NCI-H82 treated with DMSO at 0.1 percent for 48 hours (cell line): ENCODE measurements around the gene PRPS1.
"Not testable (repeated sequence)": the region's sequence is repeated elsewhere in the genome, so short reads cannot be mapped to it uniquely, and the experiment has no call there.

Experiments used
- DNase-seq: peaks from one replicate; lab custom pipeline; 2025; ENCODE audit not compliant: unreplicated experiment; lab: John Stamatoyannopoulos, UW

The PRPS1 gene

GRCh38 chrX:107629540-107629909, 1.2 kb downstream of the PRPS1 start:
- DNase-seq, result peak; percentile 12

- DNase-seq, result no peak
Measured at GRCh38 chrX:107630031-107630689, 1.9 kb downstream of the PRPS1 start.

- DNase-seq, result no peak
Measured at GRCh38 chrX:107632346-107632745, 4.0 kb downstream of the PRPS1 start.

- no peak for DNase-seq
Measured at GRCh38 chrX:107646735-107647134, 18.4 kb downstream of the PRPS1 start.

- DNase-seq, result no peak
Measured at GRCh38 chrX:107648332-107648731, 20.0 kb downstream of the PRPS1 start.

GRCh38 chrX:107654566-107654871, 26.2 kb downstream of the PRPS1 start:
- no peak for DNase-seq

GRCh38 chrX:107654872-107655761, 26.8 kb downstream of the PRPS1 start:
- DNase-seq, result peak; percentile 84

- DNase-seq, result no peak
Measured at GRCh38 chrX:107656978-107657377, 28.7 kb downstream of the PRPS1 start.

- no peak for DNase-seq
Measured at GRCh38 chrX:107658660-107659059, 30.4 kb downstream of the PRPS1 start.

- no peak for DNase-seq
Measured at GRCh38 chrX:107659286-107659685, 31.0 kb downstream of the PRPS1 start.

GRCh38 chrX:107659768-107660167, 31.5 kb downstream of the PRPS1 start:
- DNase-seq, result no peak

GRCh38 chrX:107662145-107662544, 33.8 kb downstream of the PRPS1 start:
- no peak for DNase-seq

GRCh38 chrX:107662824-107663223, 34.5 kb downstream of the PRPS1 start:
- DNase-seq, result no peak

- no peak for DNase-seq
Measured at GRCh38 chrX:107666931-107667330, 38.6 kb downstream of the PRPS1 start.

GRCh38 chrX:107667426-107667825, 39.1 kb downstream of the PRPS1 start:
- no peak for DNase-seq

- DNase-seq, result not testable (repeated sequence)
Measured at GRCh38 chrX:107668710-107669109, 40.4 kb downstream of the PRPS1 start.

GRCh38 chrX:107669261-107669660, 41.0 kb downstream of the PRPS1 start:
- DNase-seq, result no peak

GRCh38 chrX:107669885-107670628, 41.7 kb downstream of the PRPS1 start:
- DNase-seq, result no peak

- DNase-seq, result not testable (repeated sequence)
Measured at GRCh38 chrX:107671256-107671655, 42.9 kb downstream of the PRPS1 start.

- DNase-seq, result peak; percentile 54
Measured at GRCh38 chrX:107672955-107673378, 44.7 kb downstream of the PRPS1 start.

GRCh38 chrX:107673431-107673830, 45.1 kb downstream of the PRPS1 start:
- no peak for DNase-seq
